Mucosa of descending colon (tissue), 3 donors: ENCODE measurements around the gene STON2. TPM values are rescaled to one million over a fixed set of nuclear protein-coding genes. Genes with fewer than 3 reads are reported as not detected.
A peak's percentile ranks its signal among the peaks of the same experiment; 100 is the strongest.

Source experiments
- ATAC-seq: fragments of 200-7000 bp; cut with Tn5 transposase; one replicate; pipeline ENCODE4 v1.9.1; 2020; ENCODE audit warnings: mild to moderate bottlenecking, moderate library complexity
- DNase-seq, 3 donors: peaks; one replicate each; pipeline ENCODE4 v3.0.0-alpha.2; 2020
- H3K36me3 ChIP-seq: fragments of 200-600 bp; one replicate; pipeline ENCODE4 v1.8.0; 2021; ENCODE audit warnings: low read depth, mild to moderate bottlenecking
- H3K4me1 ChIP-seq: fragments of 200-600 bp; one replicate; pipeline ENCODE4 v1.8.0; 2021; ENCODE audit warnings: low read depth, mild to moderate bottlenecking
- H3K4me3 ChIP-seq: fragments of 200-600 bp; one replicate; pipeline ENCODE4 v1.8.0; 2021; ENCODE audit warnings: mild to moderate bottlenecking
- H3K9me3 ChIP-seq: fragments of 200-600 bp; one replicate; pipeline ENCODE4 v1.8.0; 2021; ENCODE audit warnings: mild to moderate bottlenecking
- intact Hi-C, 2 donors: fragments of 100-400 bp; cut with DNase I in 1 of 2; cut with micrococcal nuclease in 1 of 2; formaldehyde crosslinking; loops; one replicate each; pipeline versions ENCODE4 v1.11.0 to v1.11.1; 2022; cut with DNase I, micrococcal nuclease
- total RNA-seq, 3 donors: library from RNA; stranded (reverse); fragmentation: NEBNext Ultra II Directional in 2 of 3; extraction: Animal tissue kit (Norgen Biotek cat#: 25700) in 2 of 3; gene quantifications; one replicate each; pipeline versions ENCODE4 v1.2.1 to v1.2.4, GENCODE V29; 2021 to 2023
- TF ChIP-seq, protein P1 (sequence below): fragments of 200-600 bp; IDR thresholded peaks from one replicate; pipeline ENCODE4 v1.8.0; 2022; ENCODE audit warnings: antibody characterized with exemption, mild to moderate bottlenecking
- donor health status: DM: no; HTN: no; CAD: no; lungs with moderate emphysema.
- donor health status: DM: no; HTN: no; CAD: no.
- donor health status: DM: no; HTN: yes; CAD: no.

Gene STON2
- total RNA-seq, 3 donors from 2014 or later, result 17.1 to 31.1 (median 20.7) TPM

DNA sequence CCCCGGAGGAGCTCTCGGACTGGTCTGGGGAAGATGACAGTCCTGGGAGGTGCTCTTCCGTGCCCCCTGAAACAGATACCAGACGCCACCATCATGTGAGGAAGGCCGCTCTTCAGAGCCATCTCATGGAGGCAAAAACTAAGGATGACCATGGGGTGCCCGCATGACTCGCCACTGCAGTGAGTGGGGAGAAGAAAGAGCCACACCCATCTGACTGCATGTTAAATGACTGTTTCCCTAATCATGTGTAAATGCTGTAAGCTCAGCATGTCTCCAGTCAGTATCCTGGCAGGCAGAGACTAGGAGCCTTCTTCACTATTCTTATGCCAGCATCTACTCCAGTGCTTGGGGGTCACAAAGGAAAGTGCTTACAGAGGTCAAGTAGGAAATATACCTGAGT lies 4.0 kb downstream of the STON2 start:
- TF ChIP-seq, protein P1, sequence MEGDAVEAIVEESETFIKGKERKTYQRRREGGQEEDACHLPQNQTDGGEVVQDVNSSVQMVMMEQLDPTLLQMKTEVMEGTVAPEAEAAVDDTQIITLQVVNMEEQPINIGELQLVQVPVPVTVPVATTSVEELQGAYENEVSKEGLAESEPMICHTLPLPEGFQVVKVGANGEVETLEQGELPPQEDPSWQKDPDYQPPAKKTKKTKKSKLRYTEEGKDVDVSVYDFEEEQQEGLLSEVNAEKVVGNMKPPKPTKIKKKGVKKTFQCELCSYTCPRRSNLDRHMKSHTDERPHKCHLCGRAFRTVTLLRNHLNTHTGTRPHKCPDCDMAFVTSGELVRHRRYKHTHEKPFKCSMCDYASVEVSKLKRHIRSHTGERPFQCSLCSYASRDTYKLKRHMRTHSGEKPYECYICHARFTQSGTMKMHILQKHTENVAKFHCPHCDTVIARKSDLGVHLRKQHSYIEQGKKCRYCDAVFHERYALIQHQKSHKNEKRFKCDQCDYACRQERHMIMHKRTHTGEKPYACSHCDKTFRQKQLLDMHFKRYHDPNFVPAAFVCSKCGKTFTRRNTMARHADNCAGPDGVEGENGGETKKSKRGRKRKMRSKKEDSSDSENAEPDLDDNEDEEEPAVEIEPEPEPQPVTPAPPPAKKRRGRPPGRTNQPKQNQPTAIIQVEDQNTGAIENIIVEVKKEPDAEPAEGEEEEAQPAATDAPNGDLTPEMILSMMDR, result no peak
- Histone ChIP-seq H3K36me3 (no peaks in the 10 kb centered on the region), H3K9me3 (no peaks in the 10 kb centered on the region), H3K4me3 (no peak overlapping the region), H3K4me1 (peaks cover 8% of the 10 kb centered on the region)
- ATAC-seq (no peak), DNase-seq (no peak)
- intact Hi-C loops, result no loop called here

DNA sequence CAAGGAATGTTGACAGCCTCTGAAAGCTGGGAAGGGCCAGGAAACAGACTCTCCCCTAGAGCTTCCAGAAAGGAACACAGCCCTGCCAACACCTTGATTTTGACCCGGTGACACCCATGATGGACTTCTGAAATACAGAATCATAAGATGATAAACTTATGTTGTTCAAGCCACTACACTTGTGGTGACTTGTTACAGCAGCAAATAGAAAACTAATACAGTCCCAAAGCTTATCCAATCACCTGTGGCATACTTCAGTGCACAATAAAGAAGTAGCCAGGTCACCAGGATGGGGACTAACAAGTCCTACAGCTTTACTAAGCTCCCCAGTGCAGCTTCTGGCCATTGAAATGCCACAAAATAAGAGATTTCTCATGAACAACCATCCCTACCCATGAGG lies 5.4 kb downstream of the STON2 start:
- no peak for ATAC-seq
- Histone ChIP-seq H3K4me1 (no peaks in the 10 kb centered on the region), H3K36me3 (no peaks in the 10 kb centered on the region), H3K4me3 (no peak overlapping the region), H3K9me3 (no peaks in the 10 kb centered on the region)
- intact Hi-C loops, result no loop called here
- DNase-seq, result no peak
- TF ChIP-seq, protein P1, result no peak

DNA sequence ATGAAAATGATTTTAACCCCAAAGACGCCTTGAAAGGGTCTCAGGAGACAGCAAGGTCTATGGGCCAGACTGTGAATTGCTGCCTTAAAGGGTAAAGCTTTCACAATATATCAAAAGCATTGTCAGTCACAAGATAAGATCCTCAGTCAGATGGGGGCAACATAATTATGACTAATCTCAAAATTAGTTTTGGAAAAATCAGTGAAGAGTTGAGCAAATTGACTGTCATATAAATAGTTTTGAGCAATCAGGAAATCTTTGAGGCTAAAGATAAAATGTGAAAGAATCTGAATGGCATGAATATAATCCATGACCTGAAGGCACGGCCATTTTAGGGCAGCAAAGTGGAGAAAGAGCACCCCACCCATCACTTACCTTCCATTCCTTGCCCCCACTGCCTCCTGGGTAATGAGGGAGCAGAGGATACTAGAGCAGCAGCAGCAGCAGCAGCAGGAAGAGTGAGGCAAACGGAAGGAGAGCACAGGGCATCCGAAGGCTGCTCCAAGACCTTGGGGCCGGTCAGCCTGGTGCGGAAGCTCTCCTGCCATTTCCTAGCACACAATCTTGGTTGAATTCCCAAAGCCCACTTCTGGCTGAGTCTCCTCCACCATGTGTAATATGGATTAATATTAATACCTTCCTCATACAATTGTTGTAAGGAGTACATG lies 7.0 kb downstream of the STON2 start:
- H3K9me3 ChIP-seq, result no peaks in the 10 kb centered on the region
- DNase-seq (no peak), ATAC-seq (no peak)
- H3K36me3 ChIP-seq, result no peaks in the 10 kb centered on the region
- H3K4me3 ChIP-seq, result no peak overlapping the region
- TF ChIP-seq, protein P1, result no peak
- intact Hi-C loops, result no loop called here
- H3K4me1 ChIP-seq, result no peaks in the 10 kb centered on the region

DNA sequence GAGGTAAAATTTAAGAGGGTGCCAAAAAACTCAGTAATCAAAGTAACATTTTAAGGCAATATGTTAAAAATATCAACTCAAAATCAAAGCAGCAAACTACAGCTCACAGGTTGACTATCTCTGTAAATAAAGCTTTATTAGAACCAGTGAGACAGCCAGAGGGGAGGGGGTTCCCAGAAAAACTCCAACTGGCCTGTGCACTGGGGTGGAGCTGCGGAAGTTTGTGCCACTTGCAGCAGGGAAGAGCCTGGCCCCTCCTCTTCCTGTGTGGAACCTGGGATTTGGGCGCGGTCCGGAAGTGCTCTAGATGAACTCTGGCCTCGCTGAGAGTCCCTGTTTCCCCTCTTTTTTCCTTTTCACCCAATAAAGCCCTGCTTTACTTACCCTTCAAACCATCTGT lies 8.1 kb downstream of the STON2 start:
- H3K4me1 ChIP-seq, result no peaks in the 10 kb centered on the region
- H3K36me3 ChIP-seq, result no peaks in the 10 kb centered on the region
- intact Hi-C loops, result no loop called here
- H3K9me3 ChIP-seq, result no peaks in the 10 kb centered on the region
- TF ChIP-seq, protein P1, result no peak
- no peak overlapping the region for H3K4me3 ChIP-seq
- ATAC-seq (no peak), DNase-seq (peak in 1 of 3 donors; percentile 29)

DNA sequence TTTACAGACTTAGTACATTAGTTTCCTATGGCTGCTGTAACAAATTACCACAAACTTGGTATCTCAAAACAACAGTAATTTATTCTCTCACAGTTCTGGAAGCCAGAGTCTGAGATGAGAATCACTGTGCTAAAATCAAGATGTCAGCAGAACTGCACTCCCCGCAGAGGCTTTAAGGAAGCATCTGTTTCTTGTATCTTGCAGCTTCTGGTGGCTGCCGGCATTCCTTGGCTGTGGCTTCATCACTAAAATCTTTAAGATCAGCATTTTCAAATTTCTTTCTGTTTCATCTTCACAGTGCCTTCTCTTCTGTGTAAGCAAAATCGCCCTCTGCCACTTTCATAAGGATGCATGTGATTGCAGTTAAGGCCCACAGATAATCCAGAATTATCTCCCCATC lies 9.4 kb downstream of the STON2 start:
- Histone ChIP-seq H3K9me3 (no peaks in the 10 kb centered on the region), H3K36me3 (no peaks in the 10 kb centered on the region), H3K4me3 (no peak overlapping the region), H3K4me1 (no peaks in the 10 kb centered on the region)
- intact Hi-C loops, result no loop called here
- DNase-seq (no peak), ATAC-seq (no peak)
- TF ChIP-seq, protein P1, result no peak

DNA sequence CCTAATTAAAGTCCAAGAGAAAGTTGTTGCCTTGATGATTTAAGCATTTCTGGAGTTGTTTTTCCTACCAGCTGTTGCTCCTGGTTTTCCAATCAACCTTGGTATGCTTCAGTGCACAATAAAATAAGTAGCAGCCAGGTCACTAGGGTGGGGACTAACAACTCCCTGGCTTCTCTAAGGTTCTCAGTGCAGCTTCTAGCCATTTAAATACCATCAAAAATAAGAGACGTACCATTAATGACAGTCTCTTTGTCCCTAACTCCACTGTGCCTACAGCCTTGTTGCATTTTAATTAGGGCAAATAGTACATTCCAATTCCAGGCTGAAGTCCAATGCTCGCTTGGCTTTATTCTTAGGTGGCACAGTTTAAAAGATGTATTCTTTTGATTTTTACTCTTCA lies 11.8 kb downstream of the STON2 start:
- DNase-seq, result no peak
- H3K36me3 ChIP-seq, result no peaks in the 10 kb centered on the region
- no peaks in the 10 kb centered on the region for H3K9me3 ChIP-seq
- H3K4me1 ChIP-seq, result no peaks in the 10 kb centered on the region
- TF ChIP-seq, protein P1, result no peak
- intact Hi-C loops, result no loop called here
- ATAC-seq, result no peak
- H3K4me3 ChIP-seq, result no peak overlapping the region
